Measurements from ENCODE around the gene TMEM150C. TPM values are rescaled to one million over a fixed set of nuclear protein-coding genes. Genes with fewer than 3 reads are reported as not detected.

Gene TMEM150C
- total RNA-seq, 1 experiment from 2014 or later, result 2.7 TPM

DNA sequence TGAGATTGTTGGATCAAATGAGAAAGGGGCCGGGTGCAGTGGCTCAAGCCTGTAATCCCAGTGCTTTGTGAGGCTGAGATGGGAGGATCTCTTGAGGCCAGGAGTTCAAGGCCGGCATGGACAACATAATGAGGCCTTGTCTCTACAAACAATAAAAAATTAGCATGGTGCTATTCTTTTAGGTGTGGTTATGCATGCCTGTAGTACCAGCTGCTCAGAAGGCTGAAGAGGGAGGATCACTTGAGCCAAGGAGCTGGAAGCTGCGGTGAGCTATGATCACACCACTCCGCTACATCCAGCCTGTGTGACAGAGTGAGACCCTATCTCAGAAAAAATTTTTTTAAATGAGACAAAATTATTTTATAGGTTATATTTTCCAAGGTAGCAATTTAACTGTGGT lies 49.7 kb upstream of the TMEM150C start:
- H2AK5ac ChIP-seq (ENCODE audit: insufficient read length, low read length), result no peak overlapping the region
- H2BK20ac ChIP-seq (ENCODE audit: low read depth, low read length, poor library complexity, severe bottlenecking), result no peak overlapping the region
- TF ChIP-seq, protein P1, sequence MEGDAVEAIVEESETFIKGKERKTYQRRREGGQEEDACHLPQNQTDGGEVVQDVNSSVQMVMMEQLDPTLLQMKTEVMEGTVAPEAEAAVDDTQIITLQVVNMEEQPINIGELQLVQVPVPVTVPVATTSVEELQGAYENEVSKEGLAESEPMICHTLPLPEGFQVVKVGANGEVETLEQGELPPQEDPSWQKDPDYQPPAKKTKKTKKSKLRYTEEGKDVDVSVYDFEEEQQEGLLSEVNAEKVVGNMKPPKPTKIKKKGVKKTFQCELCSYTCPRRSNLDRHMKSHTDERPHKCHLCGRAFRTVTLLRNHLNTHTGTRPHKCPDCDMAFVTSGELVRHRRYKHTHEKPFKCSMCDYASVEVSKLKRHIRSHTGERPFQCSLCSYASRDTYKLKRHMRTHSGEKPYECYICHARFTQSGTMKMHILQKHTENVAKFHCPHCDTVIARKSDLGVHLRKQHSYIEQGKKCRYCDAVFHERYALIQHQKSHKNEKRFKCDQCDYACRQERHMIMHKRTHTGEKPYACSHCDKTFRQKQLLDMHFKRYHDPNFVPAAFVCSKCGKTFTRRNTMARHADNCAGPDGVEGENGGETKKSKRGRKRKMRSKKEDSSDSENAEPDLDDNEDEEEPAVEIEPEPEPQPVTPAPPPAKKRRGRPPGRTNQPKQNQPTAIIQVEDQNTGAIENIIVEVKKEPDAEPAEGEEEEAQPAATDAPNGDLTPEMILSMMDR (conservative IDR thresholded peaks at IDR 0.05), result no peak
- no peaks in the 10 kb centered on the region for H3K23me2 ChIP-seq (ENCODE audit: insufficient read length, low read depth, low read length, poor library complexity, severe bottlenecking)
- no peaks in the 10 kb centered on the region for H3K4me1 ChIP-seq (ENCODE audit: insufficient read depth, low read length)
- Mint-ChIP-seq H3K9me3 (no peaks in the 10 kb centered on the region), H3K36me3 (ENCODE audit: insufficient read depth in 1 of 3, low read depth in 3 of 3) (no peaks in the 10 kb centered on the region), H3K4me1 (peaks cover 4% of the 10 kb centered on the region in 2 experiments), H3K4me3 (no peak overlapping the region), H3K27me3 (ENCODE audit: low read depth) (no peaks in the 10 kb centered on the region), H3K27ac (no peak overlapping the region)
- no peak overlapping the region for H2BK15ac ChIP-seq (ENCODE audit: low read depth, low read length)
- H3K4me2 ChIP-seq (ENCODE audit: insufficient read depth, insufficient read length, low read length), result no peak overlapping the region
- no peak overlapping the region for H3K23ac ChIP-seq (ENCODE audit: insufficient read length, low read depth, low read length)
- no peak overlapping the region for H3T11ph ChIP-seq (ENCODE audit: low read length)
- H3K4ac ChIP-seq (ENCODE audit: low read depth, low read length), result no peak overlapping the region
- no peak overlapping the region for H4K5ac ChIP-seq (ENCODE audit: insufficient read length, low read depth, low read length)
- no peak overlapping the region for H2BK5ac ChIP-seq (ENCODE audit: insufficient read length, low read length)
- H3K27ac ChIP-seq (ENCODE audit: insufficient read length, low read depth, low read length), result no peak overlapping the region
- no peak overlapping the region for H3K56ac ChIP-seq (ENCODE audit: insufficient read length, low read depth, low read length)
- no peak overlapping the region for H2BK12ac ChIP-seq (ENCODE audit: insufficient read length, low read depth, low read length)
- H3K14ac ChIP-seq (ENCODE audit: insufficient read depth, low read length), result no peak overlapping the region
- H4K8ac ChIP-seq (replicated peaks; ENCODE audit: insufficient read length, low read depth, low read length), result no peak overlapping the region
- no peak for DNase-seq
- H3K79me2 ChIP-seq (ENCODE audit: insufficient read depth, low read length), result no peaks in the 10 kb centered on the region
- H3K9me3 ChIP-seq (ENCODE audit: control insufficient read depth, low read depth, low read length), result no peaks in the 10 kb centered on the region
- H3K9ac ChIP-seq (ENCODE audit: extremely low read depth, insufficient read length, low read length), result no peak overlapping the region
- no peaks in the 10 kb centered on the region for H4K20me1 ChIP-seq (ENCODE audit: control insufficient read depth, insufficient read depth, insufficient read length)
- no CpG with 5 or more reads among the region's 4 CpGs for WGBS (ENCODE audit: extremely low coverage, insufficient read length, low lambda C conversion rate)
- H2BK120ac ChIP-seq (ENCODE audit: low read depth, low read length, poor library complexity, severe bottlenecking), result no peak overlapping the region
- no peak overlapping the region for H3K18ac ChIP-seq (ENCODE audit: insufficient read length, low read depth, low read length)
- H4K91ac ChIP-seq (ENCODE audit: insufficient read length, low read depth, low read length), result no peak overlapping the region
- no peaks in the 10 kb centered on the region for H3K79me1 ChIP-seq (ENCODE audit: insufficient read depth, low read depth, low read length, poor library complexity, severe bottlenecking)
- H3K27me3 ChIP-seq (ENCODE audit: insufficient read depth, low read length), result no peaks in the 10 kb centered on the region; the same call in 1 of the 2 replicates
- no peak overlapping the region for H2AFZ ChIP-seq (ENCODE audit: low read length)
